Measurements from ENCODE around the gene RAB7A. TPM values are rescaled to one million over a fixed set of nuclear protein-coding genes. Genes with fewer than 3 reads are reported as not detected.
"Not testable (repeated sequence)": the region's sequence is repeated elsewhere in the genome, so short reads cannot be mapped to it uniquely, and the experiment has no call there.

The RAB7A gene
- total and polyA plus RNA-seq, 3 experiments from 2014 or later, result 206 to 285 (median 260) TPM

- H3K4me3 Mint-ChIP-seq, result peak overlapping the region in 2 of 7 donors; percentile 13 to 54
- Histone ChIP-seq H3K4me3 (ENCODE audit: low read length) (no peak overlapping the region), H3K36me3 (ENCODE audit: insufficient read depth, low read length) (peaks cover 9% of the 10 kb centered on the region), H3K4me1 (ENCODE audit: insufficient read depth, low read length) (peaks cover 9% of the 10 kb centered on the region), H3K27me3 (ENCODE audit: insufficient read depth, low read length, poor library complexity, severe bottlenecking) (no peaks in the 10 kb centered on the region), H3K9me3 (ENCODE audit: low read length) (no peaks in the 10 kb centered on the region), H3K27ac (ENCODE audit: low read depth, low read length) (no peak overlapping the region)
- ChIA-PET POLR2A (no interaction called here), CTCF (no interaction called here)
- peaks cover 30 to 64% (median 42%) of the 10 kb centered on the region in 3 donors for H3K4me1 Mint-ChIP-seq
- no peaks in the 10 kb centered on the region for H3K9me3 Mint-ChIP-seq
- no peak for DNase-seq
- peak overlapping the region in 5 of 8 donors; percentile 9 to 61 (median 18) for H3K27ac Mint-ChIP-seq
- peaks cover 11 to 59% (median 12%) of the 10 kb centered on the region in 3 donors for H3K36me3 Mint-ChIP-seq
- no peaks in the 10 kb centered on the region for H3K27me3 Mint-ChIP-seq
Measured at GRCh38 chr3:128740621-128741020, 14.6 kb downstream of the RAB7A start.

GRCh38 chr3:128742821-128743594 lies 17.0 kb downstream of the RAB7A start:
- peaks cover 14 to 55% (median 14%) of the 10 kb centered on the region in 3 donors for H3K36me3 Mint-ChIP-seq
- no peak overlapping the region for H3K4me3 ChIP-seq (ENCODE audit: low read length)
- H3K9me3 ChIP-seq (ENCODE audit: low read length), result no peaks in the 10 kb centered on the region
- H3K4me3 Mint-ChIP-seq, result no peak overlapping the region
- ChIA-PET POLR2A (no interaction called here), CTCF (no interaction called here)
- no peaks in the 10 kb centered on the region for H3K9me3 Mint-ChIP-seq
- H3K36me3 ChIP-seq (ENCODE audit: insufficient read depth, low read length), result peaks cover 9% of the 10 kb centered on the region
- H3K27ac ChIP-seq (ENCODE audit: low read depth, low read length), result no peak overlapping the region
- H3K4me1 ChIP-seq (ENCODE audit: insufficient read depth, low read length), result peaks cover 6% of the 10 kb centered on the region
- no peaks in the 10 kb centered on the region for H3K27me3 ChIP-seq (ENCODE audit: insufficient read depth, low read length, poor library complexity, severe bottlenecking)
- no peak overlapping the region for H3K27ac Mint-ChIP-seq
- H3K4me1 Mint-ChIP-seq, result peaks cover 26 to 55% (median 42%) of the 10 kb centered on the region in 3 donors
- no peaks in the 10 kb centered on the region for H3K27me3 Mint-ChIP-seq
- DNase-seq, result no peak

GRCh38 chr3:128745742-128746141 lies 19.8 kb downstream of the RAB7A start:
- no peaks in the 10 kb centered on the region for H3K9me3 ChIP-seq (ENCODE audit: low read length)
- ChIA-PET CTCF (interaction anchor here (1.9 kb wide), 1 partner anchor 128 kb away, joined by 4 read pairs; no protein-coding TSS in a partner anchor), POLR2A (no interaction called here)
- H3K4me1 ChIP-seq (ENCODE audit: insufficient read depth, low read length), result peaks cover 23% of the 10 kb centered on the region
- H3K4me1 Mint-ChIP-seq, result peaks cover 30 to 62% (median 53%) of the 10 kb centered on the region in 3 donors
- H3K36me3 Mint-ChIP-seq, result peaks cover 13 to 51% (median 14%) of the 10 kb centered on the region in 3 donors
- no peaks in the 10 kb centered on the region for H3K27me3 Mint-ChIP-seq
- H3K9me3 Mint-ChIP-seq, result no peaks in the 10 kb centered on the region
- DNase-seq, result no peak
- H3K4me3 Mint-ChIP-seq, result peak overlapping the region in 1 of 7 donors; percentile 40
- peak overlapping the region in 1 of 8 donors; percentile 43 for H3K27ac Mint-ChIP-seq
- no peak overlapping the region for H3K4me3 ChIP-seq (ENCODE audit: low read length)
- peaks cover 5% of the 10 kb centered on the region for H3K36me3 ChIP-seq (ENCODE audit: insufficient read depth, low read length)
- H3K27ac ChIP-seq (ENCODE audit: low read depth, low read length), result no peak overlapping the region
- H3K27me3 ChIP-seq (ENCODE audit: insufficient read depth, low read length, poor library complexity, severe bottlenecking), result no peaks in the 10 kb centered on the region

GRCh38 chr3:128746881-128747280 lies 20.9 kb downstream of the RAB7A start:
- Mint-ChIP-seq H3K9me3 (no peaks in the 10 kb centered on the region), H3K27ac (no peak overlapping the region), H3K4me3 (no peak overlapping the region), H3K36me3 (peaks cover 8 to 48% (median 11%) of the 10 kb centered on the region in 3 donors), H3K4me1 (peaks cover 31 to 65% (median 53%) of the 10 kb centered on the region in 3 donors), H3K27me3 (no peaks in the 10 kb centered on the region)
- ChIA-PET POLR2A (interaction anchor here (0.6 kb wide), 2 partner anchors 13 to 23 kb away, joined by 5 to 7 read pairs; no protein-coding TSS in a partner anchor), CTCF (interaction anchor here (1.5 to 1.9 kb wide), 3 partner anchors 12 to 130 kb away, joined by 3 to 4 read pairs (median 3); no protein-coding TSS in a partner anchor)
- Histone ChIP-seq H3K4me1 (ENCODE audit: insufficient read depth, low read length) (peaks cover 34% of the 10 kb centered on the region), H3K27ac (ENCODE audit: low read depth, low read length) (no peak overlapping the region), H3K36me3 (ENCODE audit: insufficient read depth, low read length) (no peaks in the 10 kb centered on the region), H3K9me3 (ENCODE audit: low read length) (no peaks in the 10 kb centered on the region), H3K4me3 (ENCODE audit: low read length) (no peak overlapping the region), H3K27me3 (ENCODE audit: insufficient read depth, low read length, poor library complexity, severe bottlenecking) (no peaks in the 10 kb centered on the region)
- DNase-seq, result no peak

GRCh38 chr3:128748557-128748956 lies 22.6 kb downstream of the RAB7A start:
- peak overlapping the region in 3 of 8 donors; percentile 35 to 66 (median 57) for H3K27ac Mint-ChIP-seq
- CTCF ChIA-PET, result interaction anchor here (0.9 kb wide), 1 partner anchor 47 kb away, joined by 3 read pairs; no protein-coding TSS in a partner anchor
- Histone ChIP-seq H3K4me3 (ENCODE audit: low read length) (no peak overlapping the region), H3K4me1 (ENCODE audit: insufficient read depth, low read length) (peaks cover 51% of the 10 kb centered on the region), H3K9me3 (ENCODE audit: low read length) (no peaks in the 10 kb centered on the region), H3K36me3 (ENCODE audit: insufficient read depth, low read length) (no peaks in the 10 kb centered on the region), H3K27ac (ENCODE audit: low read depth, low read length) (no peak overlapping the region), H3K27me3 (ENCODE audit: insufficient read depth, low read length, poor library complexity, severe bottlenecking) (no peaks in the 10 kb centered on the region)
- H3K4me3 Mint-ChIP-seq, result no peak overlapping the region
- H3K4me1 Mint-ChIP-seq, result peaks cover 40 to 71% (median 61%) of the 10 kb centered on the region in 3 donors
- peaks cover 3 to 36% (median 3%) of the 10 kb centered on the region in 3 donors for H3K36me3 Mint-ChIP-seq
- no peak for DNase-seq
- no peaks in the 10 kb centered on the region for H3K9me3 Mint-ChIP-seq
- POLR2A ChIA-PET, result no interaction called here
- no peaks in the 10 kb centered on the region for H3K27me3 Mint-ChIP-seq

GRCh38 chr3:128749035-128749434 lies 23.1 kb downstream of the RAB7A start:
- no peaks in the 10 kb centered on the region for H3K27me3 ChIP-seq (ENCODE audit: insufficient read depth, low read length, poor library complexity, severe bottlenecking)
- peaks cover 3 to 32% (median 3%) of the 10 kb centered on the region in 3 donors for H3K36me3 Mint-ChIP-seq
- ChIA-PET CTCF (interaction anchor here (0.9 kb wide), 1 partner anchor 46 kb away, joined by 3 read pairs; no protein-coding TSS in a partner anchor), POLR2A (no interaction called here)
- peaks cover 45 to 73% (median 66%) of the 10 kb centered on the region in 3 donors for H3K4me1 Mint-ChIP-seq
- H3K27ac Mint-ChIP-seq, result peak overlapping the region in 2 of 8 donors; percentile 7 to 35
- H3K4me1 ChIP-seq (ENCODE audit: insufficient read depth, low read length), result peaks cover 56% of the 10 kb centered on the region
- H3K9me3 ChIP-seq (ENCODE audit: low read length), result no peaks in the 10 kb centered on the region
- no peak overlapping the region for H3K4me3 ChIP-seq (ENCODE audit: low read length)
- no peaks in the 10 kb centered on the region for H3K9me3 Mint-ChIP-seq
- no peak overlapping the region for H3K4me3 Mint-ChIP-seq
- no peak for DNase-seq
- H3K27ac ChIP-seq (ENCODE audit: low read depth, low read length), result no peak overlapping the region
- no peaks in the 10 kb centered on the region for H3K27me3 Mint-ChIP-seq
- H3K36me3 ChIP-seq (ENCODE audit: insufficient read depth, low read length), result no peaks in the 10 kb centered on the region

GRCh38 chr3:128749561-128749960 lies 23.6 kb downstream of the RAB7A start:
- H3K27me3 ChIP-seq (ENCODE audit: insufficient read depth, low read length, poor library complexity, severe bottlenecking); H3K27ac ChIP-seq (ENCODE audit: low read depth, low read length); H3K9me3 ChIP-seq (ENCODE audit: low read length); H3K9me3 Mint-ChIP-seq; H3K4me3 ChIP-seq (ENCODE audit: low read length); DNase-seq; POLR2A ChIA-PET; H3K27me3 Mint-ChIP-seq; H3K36me3 ChIP-seq (ENCODE audit: insufficient read depth, low read length): not testable (repeated sequence)
- CTCF ChIA-PET, result interaction anchor here (0.9 kb wide), 1 partner anchor 45 kb away, joined by 3 read pairs; no protein-coding TSS in a partner anchor
- Mint-ChIP-seq H3K27ac (peak overlapping the region in 2 of 8 donors; percentile 2 to 35), H3K4me3 (peak overlapping the region in 2 of 7 donors; percentile 24 to 46), H3K36me3 (peaks cover 3 to 27% (median 3%) of the 10 kb centered on the region in 3 donors), H3K4me1 (peaks cover 50 to 79% (median 71%) of the 10 kb centered on the region in 3 donors)
- H3K4me1 ChIP-seq (ENCODE audit: insufficient read depth, low read length), result peaks cover 59% of the 10 kb centered on the region

- Histone ChIP-seq H3K9me3 (ENCODE audit: low read length) (no peaks in the 10 kb centered on the region), H3K36me3 (ENCODE audit: insufficient read depth, low read length) (no peaks in the 10 kb centered on the region), H3K4me1 (ENCODE audit: insufficient read depth, low read length) (peaks cover 50% of the 10 kb centered on the region), H3K27ac (ENCODE audit: low read depth, low read length) (no peak overlapping the region), H3K27me3 (ENCODE audit: insufficient read depth, low read length, poor library complexity, severe bottlenecking) (no peaks in the 10 kb centered on the region), H3K4me3 (ENCODE audit: low read length) (no peak overlapping the region)
- POLR2A ChIA-PET, result no interaction called here
- CTCF ChIA-PET, result interaction anchor here (0.9 kb wide), 1 partner anchor 73 kb away, joined by 3 read pairs; no protein-coding TSS in a partner anchor
- Mint-ChIP-seq H3K27ac (peak overlapping the region in 6 of 8 donors; percentile 4 to 82 (median 44)), H3K36me3 (peaks cover 0 to 12% (median 4%) of the 10 kb centered on the region in 3 donors), H3K4me1 (peaks cover 55 to 79% (median 75%) of the 10 kb centered on the region in 3 donors), H3K9me3 (no peaks in the 10 kb centered on the region), H3K27me3 (no peaks in the 10 kb centered on the region), H3K4me3 (peak overlapping the region in 5 of 7 donors; percentile 7 to 76 (median 33))
- DNase-seq, result no peak
Measured at GRCh38 chr3:128753715-128754114, 27.7 kb downstream of the RAB7A start.

All from CD8-positive, alpha-beta memory T cell (primary cell).